ENCODE measurements around the gene NKTR. TPM values are rescaled to one million over a fixed set of nuclear protein-coding genes. Genes with fewer than 3 reads are reported as not detected.

The NKTR gene
- total and polyA plus RNA-seq, 2 of the 13 experiments (the other 11 are each of a cell fraction or from before 2014, with no cell fraction given), result 41.3 to 59.6 TPM

DNA sequence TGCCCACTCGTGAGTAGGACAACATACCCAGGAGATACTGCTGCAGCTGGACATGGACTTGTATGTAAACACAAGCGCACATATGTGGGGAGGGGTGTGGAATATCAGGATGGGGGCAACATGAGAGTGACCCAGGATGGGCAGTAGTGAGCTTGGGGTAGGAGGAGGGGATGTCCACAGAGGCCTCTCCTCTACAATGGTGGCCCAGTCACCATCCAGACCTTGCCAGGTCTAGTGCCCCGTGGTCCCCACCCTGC is 52.7 kb downstream of the NKTR start (continued):
- TF ChIP-seq ZXDC (CRISPR knock-in tag; IDR thresholded peaks at IDR 0.05) (no peak), KMT2B (CRISPR knock-in tag; IDR thresholded peaks at IDR 0.05) (no peak), HBP1 (CRISPR knock-in tag; IDR thresholded peaks at IDR 0.05; ENCODE audit: low read depth) (no peak), IKZF1 (IDR thresholded peaks at IDR 0.05) (no peak), MAF1 (CRISPR knock-in tag; IDR thresholded peaks at IDR 0.05; ENCODE audit: borderline replicate concordance) (no peak), ZBTB20 (CRISPR knock-in tag; IDR thresholded peaks at IDR 0.05; ENCODE audit: borderline replicate concordance, low read depth) (no peak), MTF1 (CRISPR knock-in tag; IDR thresholded peaks at IDR 0.05) (no peak), HNF1B (CRISPR knock-in tag; IDR thresholded peaks at IDR 0.05) (no peak)
- TF ChIP-seq, protein P1, sequence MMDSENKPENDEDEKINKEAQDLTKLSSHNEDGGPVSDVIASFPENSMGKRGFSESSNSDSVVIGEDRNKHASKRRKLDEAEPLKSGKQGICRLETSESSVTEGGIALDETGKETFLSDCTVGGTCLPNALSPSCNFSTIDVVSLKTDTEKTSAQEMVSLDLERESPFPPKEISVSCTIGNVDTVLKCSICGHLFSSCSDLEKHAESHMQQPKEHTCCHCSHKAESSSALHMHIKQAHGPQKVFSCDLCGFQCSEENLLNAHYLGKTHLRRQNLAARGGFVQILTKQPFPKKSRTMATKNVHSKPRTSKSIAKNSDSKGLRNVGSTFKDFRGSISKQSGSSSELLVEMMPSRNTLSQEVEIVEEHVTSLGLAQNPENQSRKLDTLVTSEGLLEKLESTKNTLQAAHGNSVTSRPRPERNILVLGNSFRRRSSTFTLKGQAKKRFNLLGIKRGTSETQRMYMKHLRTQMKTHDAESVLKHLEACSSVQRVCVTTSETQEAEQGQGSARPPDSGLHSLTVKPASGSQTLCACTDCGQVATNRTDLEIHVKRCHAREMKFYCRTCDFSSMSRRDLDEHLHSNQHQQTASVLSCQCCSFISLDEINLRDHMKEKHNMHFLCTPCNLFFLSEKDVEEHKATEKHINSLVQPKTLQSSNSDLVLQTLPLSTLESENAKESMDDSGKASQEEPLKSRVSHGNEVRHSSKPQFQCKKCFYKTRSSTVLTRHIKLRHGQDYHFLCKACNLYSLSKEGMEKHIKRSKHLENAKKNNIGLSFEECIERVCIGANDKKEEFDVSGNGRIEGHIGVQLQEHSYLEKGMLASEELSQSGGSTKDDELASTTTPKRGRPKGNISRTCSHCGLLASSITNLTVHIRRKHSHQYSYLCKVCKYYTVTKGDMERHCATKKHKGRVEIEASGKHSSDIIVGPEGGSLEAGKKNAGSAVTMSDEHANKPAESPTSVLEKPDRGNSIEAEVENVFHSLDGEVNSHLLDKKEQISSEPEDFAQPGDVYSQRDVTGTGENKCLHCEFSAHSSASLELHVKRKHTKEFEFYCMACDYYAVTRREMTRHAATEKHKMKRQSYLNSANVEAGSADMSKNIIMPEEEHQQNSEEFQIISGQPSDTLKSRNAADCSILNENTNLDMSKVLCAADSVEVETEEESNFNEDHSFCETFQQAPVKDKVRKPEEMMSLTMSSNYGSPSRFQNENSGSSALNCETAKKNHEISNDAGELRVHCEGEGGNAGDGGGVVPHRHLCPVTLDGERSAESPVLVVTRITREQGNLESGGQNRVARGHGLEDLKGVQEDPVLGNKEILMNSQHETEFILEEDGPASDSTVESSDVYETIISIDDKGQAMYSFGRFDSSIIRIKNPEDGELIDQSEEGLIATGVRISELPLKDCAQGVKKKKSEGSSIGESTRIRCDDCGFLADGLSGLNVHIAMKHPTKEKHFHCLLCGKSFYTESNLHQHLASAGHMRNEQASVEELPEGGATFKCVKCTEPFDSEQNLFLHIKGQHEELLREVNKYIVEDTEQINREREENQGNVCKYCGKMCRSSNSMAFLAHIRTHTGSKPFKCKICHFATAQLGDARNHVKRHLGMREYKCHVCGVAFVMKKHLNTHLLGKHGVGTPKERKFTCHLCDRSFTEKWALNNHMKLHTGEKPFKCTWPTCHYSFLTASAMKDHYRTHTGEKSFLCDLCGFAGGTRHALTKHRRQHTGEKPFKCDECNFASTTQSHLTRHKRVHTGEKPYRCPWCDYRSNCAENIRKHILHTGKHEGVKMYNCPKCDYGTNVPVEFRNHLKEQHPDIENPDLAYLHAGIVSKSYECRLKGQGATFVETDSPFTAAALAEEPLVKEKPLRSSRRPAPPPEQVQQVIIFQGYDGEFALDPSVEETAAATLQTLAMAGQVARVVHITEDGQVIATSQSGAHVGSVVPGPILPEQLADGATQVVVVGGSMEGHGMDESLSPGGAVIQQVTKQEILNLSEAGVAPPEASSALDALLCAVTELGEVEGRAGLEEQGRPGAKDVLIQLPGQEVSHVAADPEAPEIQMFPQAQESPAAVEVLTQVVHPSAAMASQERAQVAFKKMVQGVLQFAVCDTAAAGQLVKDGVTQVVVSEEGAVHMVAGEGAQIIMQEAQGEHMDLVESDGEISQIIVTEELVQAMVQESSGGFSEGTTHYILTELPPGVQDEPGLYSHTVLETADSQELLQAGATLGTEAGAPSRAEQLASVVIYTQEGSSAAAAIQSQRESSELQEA (CRISPR knock-in tag; IDR thresholded peaks at IDR 0.05; ENCODE audit: not compliant biosample characterization), result peak; percentile 59
- TF ChIP-seq, protein P2, sequence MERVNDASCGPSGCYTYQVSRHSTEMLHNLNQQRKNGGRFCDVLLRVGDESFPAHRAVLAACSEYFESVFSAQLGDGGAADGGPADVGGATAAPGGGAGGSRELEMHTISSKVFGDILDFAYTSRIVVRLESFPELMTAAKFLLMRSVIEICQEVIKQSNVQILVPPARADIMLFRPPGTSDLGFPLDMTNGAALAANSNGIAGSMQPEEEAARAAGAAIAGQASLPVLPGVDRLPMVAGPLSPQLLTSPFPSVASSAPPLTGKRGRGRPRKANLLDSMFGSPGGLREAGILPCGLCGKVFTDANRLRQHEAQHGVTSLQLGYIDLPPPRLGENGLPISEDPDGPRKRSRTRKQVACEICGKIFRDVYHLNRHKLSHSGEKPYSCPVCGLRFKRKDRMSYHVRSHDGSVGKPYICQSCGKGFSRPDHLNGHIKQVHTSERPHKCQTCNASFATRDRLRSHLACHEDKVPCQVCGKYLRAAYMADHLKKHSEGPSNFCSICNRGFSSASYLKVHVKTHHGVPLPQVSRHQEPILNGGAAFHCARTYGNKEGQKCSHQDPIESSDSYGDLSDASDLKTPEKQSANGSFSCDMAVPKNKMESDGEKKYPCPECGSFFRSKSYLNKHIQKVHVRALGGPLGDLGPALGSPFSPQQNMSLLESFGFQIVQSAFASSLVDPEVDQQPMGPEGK (CRISPR knock-in tag; IDR thresholded peaks at IDR 0.05), result peak; percentile 11; the same call in 1 of the 2 replicates
- TF ChIP-seq, protein P3, sequence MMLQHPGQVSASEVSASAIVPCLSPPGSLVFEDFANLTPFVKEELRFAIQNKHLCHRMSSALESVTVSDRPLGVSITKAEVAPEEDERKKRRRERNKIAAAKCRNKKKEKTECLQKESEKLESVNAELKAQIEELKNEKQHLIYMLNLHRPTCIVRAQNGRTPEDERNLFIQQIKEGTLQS (CRISPR knock-in tag; IDR thresholded peaks at IDR 0.05), result no peak
- TF ChIP-seq, protein P4, sequence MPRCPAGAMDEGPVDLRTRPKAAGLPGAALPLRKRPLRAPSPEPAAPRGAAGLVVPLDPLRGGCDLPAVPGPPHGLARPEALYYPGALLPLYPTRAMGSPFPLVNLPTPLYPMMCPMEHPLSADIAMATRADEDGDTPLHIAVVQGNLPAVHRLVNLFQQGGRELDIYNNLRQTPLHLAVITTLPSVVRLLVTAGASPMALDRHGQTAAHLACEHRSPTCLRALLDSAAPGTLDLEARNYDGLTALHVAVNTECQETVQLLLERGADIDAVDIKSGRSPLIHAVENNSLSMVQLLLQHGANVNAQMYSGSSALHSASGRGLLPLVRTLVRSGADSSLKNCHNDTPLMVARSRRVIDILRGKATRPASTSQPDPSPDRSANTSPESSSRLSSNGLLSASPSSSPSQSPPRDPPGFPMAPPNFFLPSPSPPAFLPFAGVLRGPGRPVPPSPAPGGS (CRISPR knock-in tag; IDR thresholded peaks at IDR 0.05), result peak; percentile 61; the same call in 1 of the 2 replicates
